Caco-2 (cell line): ENCODE measurements around the gene FBXO36. TPM values are rescaled to one million over a fixed set of nuclear protein-coding genes. Genes with fewer than 3 reads are reported as not detected.

Experiments
- BruUV-seq: library from RNA; stranded (reverse); fragments of 400-500 nt; replicated peaks from 2 replicates; lab custom pipeline; 2021; lab: Mats Ljungman, UMichigan
- CTCF ChIA-PET: fragments of 300-600 bp; sonication (Branson Sonifier 250); formaldehyde crosslinking; loops from one replicate; lab custom pipeline; 2022; ENCODE audit warnings: antibody characterized with exemption; lab: Charles Lee
- POLR2A ChIA-PET: fragments of 300-600 bp; sonication (Branson Sonifier 250); formaldehyde crosslinking; loops from one replicate; lab custom pipeline; 2022; ENCODE audit warnings: antibody characterized with exemption; lab: Charles Lee
- DNase-seq, 2 experiments: peaks; one replicate each; pipeline versions ENCODE4 v3.0.0 to v3.0.0-alpha.2; 2020 to 2022
- H3K27me3 ChIP-seq: replicated peaks from 2 replicates; pipeline ENCODE4 v1.6.0; 2011; ENCODE audit warnings: low read length; ENCODE audit not compliant: control insufficient read depth, insufficient read depth
- H3K36me3 ChIP-seq: 2 replicates; pipeline ENCODE4 v1.5.1; 2011; ENCODE audit warnings: low read length; ENCODE audit not compliant: control insufficient read depth, insufficient read depth
- H3K4me1 ChIP-seq: fragments of 250-450 bp; sonication (Bioruptor Pico); 2 replicates; pipeline ENCODE4 v1.5.1; 2020; ENCODE audit warnings: mild to moderate bottlenecking
- H3K4me3 ChIP-seq: 2 replicates; pipeline ENCODE4 v1.5.1; 2011; ENCODE audit warnings: low read depth, mild to moderate bottlenecking, control low read depth, low read length
- H3K9me3 ChIP-seq: fragments of 250-450 bp; sonication (Bioruptor Pico); 2 replicates; pipeline ENCODE4 v1.5.1; 2020; ENCODE audit warnings: mild to moderate bottlenecking, moderate library complexity
- H3K27ac Mint-ChIP-seq: one replicate; pipeline ENCODE4 v1.8.0; 2022; ENCODE audit warnings: mixed read lengths; ENCODE audit not compliant: unreplicated experiment
- H3K27me3 Mint-ChIP-seq: one replicate; pipeline ENCODE4 v1.8.0; 2022; ENCODE audit warnings: mixed read lengths; ENCODE audit not compliant: insufficient read depth, unreplicated experiment
- H3K36me3 Mint-ChIP-seq: one replicate; pipeline ENCODE4 v1.8.0; 2022; ENCODE audit warnings: mild to moderate bottlenecking, mixed read lengths; ENCODE audit not compliant: insufficient read depth, unreplicated experiment
- H3K4me1 Mint-ChIP-seq: one replicate; pipeline ENCODE4 v1.8.0; 2022; ENCODE audit warnings: low read depth, mixed read lengths; ENCODE audit not compliant: unreplicated experiment
- H3K4me3 Mint-ChIP-seq: one replicate; pipeline ENCODE4 v1.8.0; 2022; ENCODE audit warnings: mild to moderate bottlenecking, moderate library complexity, mixed read lengths; ENCODE audit not compliant: unreplicated experiment
- H3K9me3 Mint-ChIP-seq: one replicate; pipeline ENCODE4 v1.8.0; 2022; ENCODE audit warnings: mixed read lengths; ENCODE audit not compliant: unreplicated experiment
- intact Hi-C: fragments of 100-400 bp; cut with micrococcal nuclease; formaldehyde crosslinking; loops from one replicate; pipeline ENCODE4 v1.10.0; 2022; ENCODE audit not compliant: unreplicated experiment
- total RNA-seq: library from RNA; stranded (reverse); gene quantifications from 2 replicates; pipeline ENCODE4 v1.2.3, GENCODE V29; 2022
- TF ChIP-seq, protein P1 (sequence below), 2 experiments: fragments of 200-600 bp in 1 of 2; IDR thresholded peaks; 1 replicate in 1 of 2; 2 replicates in 1 of 2; pipeline versions ENCODE4 v1.5.1 to v1.8.0; 2011 to 2022; ENCODE audit warnings: antibody characterized with exemption in 1 of 2, control low read depth in 1 of 2, inconsistent platforms in 1 of 2, low read depth in 1 of 2, low read length in 1 of 2, mild to moderate bottlenecking in 1 of 2, moderate library complexity in 1 of 2; ENCODE audit not compliant: insufficient read depth in 1 of 2, severe bottlenecking in 1 of 2, unreplicated experiment in 1 of 2

Gene FBXO36
- total RNA-seq, 1 experiment from 2014 or later = 0.64 TPM

DNA sequence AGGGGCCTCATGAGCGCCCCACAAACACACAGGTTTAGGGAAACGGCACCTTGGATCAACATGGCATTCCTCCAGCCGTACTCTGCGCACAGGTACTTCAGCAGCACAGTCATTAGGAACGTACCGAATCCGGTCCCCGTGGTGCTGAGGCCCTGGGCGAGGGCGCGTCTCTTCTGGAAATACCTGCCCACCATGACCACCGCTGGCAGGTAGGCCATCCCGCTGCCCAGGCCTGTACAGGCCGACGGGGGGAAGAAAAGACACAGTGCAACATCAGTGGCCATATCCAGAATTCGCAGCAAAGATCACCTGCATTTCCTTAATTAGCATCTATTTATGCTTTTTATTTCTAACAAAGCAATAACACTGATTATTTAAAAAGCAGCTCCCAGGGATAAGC, 124.2 kb downstream of the FBXO36 start:
- H3K9me3 ChIP-seq = no peaks in the 10 kb centered on the region
- BruUV-seq = no TSS peak
- Mint-ChIP-seq H3K27me3 (no peaks in the 10 kb centered on the region), H3K4me1 (no peaks in the 10 kb centered on the region), H3K4me3 (no peak overlapping the region), H3K9me3 (no peaks in the 10 kb centered on the region), H3K36me3 (no peaks in the 10 kb centered on the region), H3K27ac (no peak overlapping the region)
- no peaks in the 10 kb centered on the region for H3K36me3 ChIP-seq
- intact Hi-C loops = no loop called here
- POLR2A ChIA-PET = no interaction called here
- CTCF ChIA-PET = no interaction called here
- DNase-seq = no peak
- H3K27me3 ChIP-seq = no peaks in the 10 kb centered on the region
- TF ChIP-seq, protein P1, sequence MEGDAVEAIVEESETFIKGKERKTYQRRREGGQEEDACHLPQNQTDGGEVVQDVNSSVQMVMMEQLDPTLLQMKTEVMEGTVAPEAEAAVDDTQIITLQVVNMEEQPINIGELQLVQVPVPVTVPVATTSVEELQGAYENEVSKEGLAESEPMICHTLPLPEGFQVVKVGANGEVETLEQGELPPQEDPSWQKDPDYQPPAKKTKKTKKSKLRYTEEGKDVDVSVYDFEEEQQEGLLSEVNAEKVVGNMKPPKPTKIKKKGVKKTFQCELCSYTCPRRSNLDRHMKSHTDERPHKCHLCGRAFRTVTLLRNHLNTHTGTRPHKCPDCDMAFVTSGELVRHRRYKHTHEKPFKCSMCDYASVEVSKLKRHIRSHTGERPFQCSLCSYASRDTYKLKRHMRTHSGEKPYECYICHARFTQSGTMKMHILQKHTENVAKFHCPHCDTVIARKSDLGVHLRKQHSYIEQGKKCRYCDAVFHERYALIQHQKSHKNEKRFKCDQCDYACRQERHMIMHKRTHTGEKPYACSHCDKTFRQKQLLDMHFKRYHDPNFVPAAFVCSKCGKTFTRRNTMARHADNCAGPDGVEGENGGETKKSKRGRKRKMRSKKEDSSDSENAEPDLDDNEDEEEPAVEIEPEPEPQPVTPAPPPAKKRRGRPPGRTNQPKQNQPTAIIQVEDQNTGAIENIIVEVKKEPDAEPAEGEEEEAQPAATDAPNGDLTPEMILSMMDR (IDR thresholded peaks at IDR 0.05; ENCODE audit: insufficient read depth in 1 of 2, low read depth in 1 of 2, low read length in 1 of 2, severe bottlenecking in 1 of 2, unreplicated experiment in 1 of 2) = no peak
- H3K4me3 ChIP-seq = no peak overlapping the region
- no peaks in the 10 kb centered on the region for H3K4me1 ChIP-seq

DNA sequence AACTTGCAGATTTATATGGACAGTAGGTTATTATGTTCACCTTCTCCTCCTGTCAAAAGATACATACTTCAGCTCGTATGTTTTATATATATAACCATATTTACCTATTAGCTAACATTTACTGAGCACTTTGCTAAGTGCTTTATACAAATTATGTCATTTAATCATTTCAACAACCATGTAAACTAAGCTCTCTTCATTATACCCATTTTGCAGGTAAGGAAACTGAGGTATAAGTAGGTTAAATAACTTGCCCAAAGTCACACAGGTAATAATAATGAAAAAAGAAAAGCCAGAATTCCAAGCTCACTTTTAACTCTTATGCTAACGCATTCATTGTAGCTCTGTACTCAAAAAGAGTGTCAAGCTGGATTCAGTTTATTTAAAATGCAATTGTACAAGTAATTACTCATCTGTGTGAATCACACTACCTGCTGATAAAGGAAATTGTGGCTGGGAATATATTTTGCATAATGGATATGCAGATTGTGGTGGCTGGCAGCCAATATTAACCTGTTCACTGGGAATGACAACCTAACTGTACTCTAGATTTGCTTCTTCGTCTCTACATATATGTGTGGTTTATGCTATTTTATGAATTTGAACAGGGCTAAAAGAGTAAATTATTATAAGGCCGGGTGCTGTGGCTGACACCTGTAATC, 125.8 kb downstream of the FBXO36 start:
- POLR2A ChIA-PET = no interaction called here
- Histone ChIP-seq H3K36me3 (no peaks in the 10 kb centered on the region), H3K27me3 (no peaks in the 10 kb centered on the region), H3K4me3 (no peak overlapping the region), H3K9me3 (no peaks in the 10 kb centered on the region), H3K4me1 (no peaks in the 10 kb centered on the region)
- TF ChIP-seq, protein P1 (IDR thresholded peaks at IDR 0.05; ENCODE audit: insufficient read depth in 1 of 2, low read depth in 1 of 2, low read length in 1 of 2, severe bottlenecking in 1 of 2, unreplicated experiment in 1 of 2) = no peak
- Mint-ChIP-seq H3K36me3 (no peaks in the 10 kb centered on the region), H3K9me3 (no peaks in the 10 kb centered on the region), H3K27ac (no peak overlapping the region), H3K4me1 (no peaks in the 10 kb centered on the region), H3K27me3 (no peaks in the 10 kb centered on the region), H3K4me3 (no peak overlapping the region)
- CTCF ChIA-PET = no interaction called here
- intact Hi-C loops = no loop called here
- no peak for DNase-seq
- no TSS peak for BruUV-seq

DNA sequence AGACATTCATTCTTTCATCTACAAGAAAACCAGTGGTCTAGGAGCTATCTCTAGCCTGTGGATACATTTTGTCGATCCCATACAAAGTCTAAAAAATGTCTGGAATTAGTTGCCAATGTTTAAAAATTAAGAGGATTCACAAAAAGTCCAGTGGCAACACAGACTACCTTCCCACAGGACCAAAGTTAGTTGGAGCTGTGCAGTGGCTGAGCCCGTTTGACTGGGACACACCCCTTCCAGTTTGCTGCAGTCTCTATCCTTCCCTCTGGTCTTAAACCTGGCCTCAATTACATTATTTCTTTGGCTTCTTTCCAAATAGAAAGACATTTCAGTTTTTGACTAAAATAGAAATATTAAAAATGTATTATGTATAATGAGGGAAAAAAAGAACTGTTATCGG, 127.8 kb downstream of the FBXO36 start:
- Histone ChIP-seq H3K4me1 (no peaks in the 10 kb centered on the region), H3K27me3 (no peaks in the 10 kb centered on the region), H3K36me3 (no peaks in the 10 kb centered on the region), H3K4me3 (no peak overlapping the region), H3K9me3 (no peaks in the 10 kb centered on the region)
- Mint-ChIP-seq H3K4me1 (no peaks in the 10 kb centered on the region), H3K27ac (no peak overlapping the region), H3K27me3 (no peaks in the 10 kb centered on the region), H3K36me3 (no peaks in the 10 kb centered on the region), H3K9me3 (no peaks in the 10 kb centered on the region), H3K4me3 (no peak overlapping the region)
- TF ChIP-seq, protein P1 (IDR thresholded peaks at IDR 0.05; ENCODE audit: insufficient read depth in 1 of 2, low read depth in 1 of 2, low read length in 1 of 2, severe bottlenecking in 1 of 2, unreplicated experiment in 1 of 2) = no peak
- intact Hi-C loops = no loop called here
- BruUV-seq = no TSS peak
- ChIA-PET CTCF (no interaction called here), POLR2A (no interaction called here)
- DNase-seq = no peak
